HG03378 (cell line): ENCODE measurements around the gene TMEM244.
"Not testable (repeated sequence)": the region's sequence is repeated elsewhere in the genome, so short reads cannot be mapped to it uniquely, and the experiment has no call there.

Experiments
- ATAC-seq: cut with Tn5 transposase; IDR thresholded peaks from one replicate; pipeline ENCODE4 v1.9.1; 2021; ENCODE audit warnings: mild to moderate bottlenecking, moderate library complexity; ENCODE audit not compliant: unreplicated experiment

The TMEM244 gene

DNA sequence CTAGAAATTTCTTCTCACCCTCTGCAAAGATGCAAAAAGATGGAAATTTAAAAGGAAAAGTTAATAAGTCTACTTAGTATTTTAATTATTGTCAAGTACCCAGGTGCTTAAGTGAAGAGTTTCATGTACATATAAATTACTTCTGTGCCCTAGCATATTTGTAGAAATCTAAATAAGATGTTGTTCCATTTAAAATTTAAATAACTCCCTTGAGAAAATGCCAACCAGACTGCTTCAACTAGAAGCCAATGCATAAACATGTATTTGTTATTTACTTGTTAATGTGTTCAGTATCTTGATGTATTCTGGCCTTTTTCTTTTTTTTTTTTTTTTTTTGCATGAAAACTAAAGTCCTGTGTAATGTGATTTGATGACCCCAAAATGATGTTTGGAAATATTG, 6.3 kb upstream of the TMEM244 start:
- no peak for ATAC-seq

DNA sequence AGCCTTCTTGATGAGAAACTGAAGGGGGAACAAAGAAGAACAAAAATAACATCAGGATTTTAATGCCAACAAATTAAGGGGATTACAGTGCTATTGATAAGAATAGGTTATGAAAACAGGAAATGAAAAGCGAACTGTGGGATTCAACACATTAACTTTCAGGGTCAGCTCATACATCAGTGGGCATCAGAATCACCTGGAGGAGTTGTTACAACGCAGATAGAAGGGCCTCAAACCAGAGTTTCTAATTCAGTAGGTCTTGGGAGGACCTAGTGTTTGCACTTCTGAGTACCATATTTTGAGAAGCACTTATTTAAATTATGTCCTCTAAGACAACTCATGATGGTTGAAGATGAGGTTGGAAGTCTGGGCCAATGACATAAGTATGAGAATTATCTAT, 5.6 kb upstream of the TMEM244 start:
- ATAC-seq, result no peak

DNA sequence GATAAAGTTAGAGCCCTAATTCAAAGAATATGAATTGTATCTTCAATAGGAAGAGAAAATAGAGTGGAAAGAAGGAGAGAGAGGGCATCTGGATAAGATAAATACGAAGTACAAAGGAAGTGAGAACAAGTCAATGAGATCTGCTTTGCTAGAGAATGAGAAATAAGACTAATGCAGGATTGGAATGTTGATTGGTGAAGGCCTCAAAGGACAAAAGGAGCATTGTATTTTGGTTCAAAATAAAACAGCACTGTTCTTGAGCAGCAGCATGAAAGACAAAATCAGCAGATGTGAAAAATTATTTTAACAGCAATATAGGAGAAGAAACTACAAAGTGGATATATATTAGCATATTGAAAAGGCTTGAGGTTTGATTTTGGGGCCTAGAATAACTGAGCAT, 5.1 kb upstream of the TMEM244 start:
- no peak for ATAC-seq

DNA sequence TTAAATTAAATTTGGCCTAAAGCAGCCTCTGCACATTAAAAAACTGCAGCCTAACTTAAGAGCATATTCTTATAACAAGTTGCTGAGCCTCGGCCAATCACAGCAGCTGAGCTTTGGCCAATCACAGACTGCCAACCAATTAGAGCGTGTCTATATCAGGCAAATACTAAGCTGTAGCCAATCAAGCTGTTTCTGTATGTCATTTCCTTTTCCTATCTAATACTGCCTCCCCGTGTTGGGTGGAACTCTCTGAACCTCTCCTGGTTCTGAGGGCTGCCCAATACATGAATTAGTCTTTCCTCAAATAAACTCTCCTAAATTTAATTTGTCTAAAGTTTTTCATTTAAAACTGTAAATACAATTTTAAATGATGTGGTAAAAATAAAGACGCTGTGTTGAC, 3.9 kb upstream of the TMEM244 start:
- no peak for ATAC-seq

DNA sequence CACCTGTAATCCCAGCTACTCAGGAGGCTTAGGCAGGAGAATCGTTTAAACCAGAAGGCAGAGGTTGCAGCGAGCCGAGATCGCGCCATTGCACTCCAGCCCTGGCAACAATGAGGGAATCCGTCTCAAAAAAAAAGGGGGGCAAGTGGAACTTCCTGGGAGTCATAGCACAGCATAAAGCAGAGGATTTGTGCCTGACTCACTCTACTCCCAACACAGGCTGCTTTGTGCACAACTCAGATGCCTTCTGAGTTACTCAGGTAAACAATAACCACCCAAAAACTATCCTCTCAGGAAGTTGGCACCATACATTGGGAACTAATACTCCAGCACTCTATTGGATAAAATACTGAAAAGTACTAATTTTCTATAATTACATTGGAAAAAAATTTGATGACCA, 2.5 kb upstream of the TMEM244 start:
- ATAC-seq, result no peak

DNA sequence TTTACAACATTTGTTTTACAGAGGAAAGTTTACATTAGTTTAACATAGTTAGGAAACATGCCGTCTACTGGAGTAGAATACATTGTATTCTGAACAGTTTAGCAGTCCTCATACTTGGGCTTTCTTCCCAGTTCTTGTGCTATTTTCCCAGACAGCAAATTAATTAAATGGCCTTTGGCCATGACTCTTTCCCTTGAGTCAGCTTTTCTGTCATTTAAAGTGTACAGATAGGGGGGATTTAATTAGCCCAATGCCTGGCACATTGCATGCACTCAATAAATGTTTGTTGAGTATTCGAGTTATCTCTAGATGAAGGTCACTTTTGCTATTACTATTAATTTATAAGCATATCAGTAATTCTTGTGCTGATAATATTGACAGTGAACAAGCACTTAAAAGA, 1.6 kb downstream of the TMEM244 start:
- no peak for ATAC-seq

DNA sequence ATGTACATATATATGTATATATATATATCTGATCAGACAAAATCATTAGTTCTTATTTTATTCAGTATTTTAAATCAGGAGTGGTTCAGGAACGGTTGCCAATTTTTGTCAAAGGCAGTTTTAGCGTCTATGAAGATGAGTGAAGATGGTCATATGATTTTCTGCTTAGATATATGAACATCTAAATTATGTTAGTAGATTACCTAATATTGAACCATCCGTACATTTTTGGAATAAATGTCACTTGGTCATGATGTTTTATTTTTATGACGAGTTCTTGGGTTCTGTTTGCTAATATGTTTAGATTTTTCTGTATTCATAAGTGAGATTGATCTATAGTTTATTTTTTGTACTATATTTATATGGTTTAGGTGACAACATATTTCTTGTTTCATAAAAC, 3.3 kb downstream of the TMEM244 start:
- no peak for ATAC-seq

DNA sequence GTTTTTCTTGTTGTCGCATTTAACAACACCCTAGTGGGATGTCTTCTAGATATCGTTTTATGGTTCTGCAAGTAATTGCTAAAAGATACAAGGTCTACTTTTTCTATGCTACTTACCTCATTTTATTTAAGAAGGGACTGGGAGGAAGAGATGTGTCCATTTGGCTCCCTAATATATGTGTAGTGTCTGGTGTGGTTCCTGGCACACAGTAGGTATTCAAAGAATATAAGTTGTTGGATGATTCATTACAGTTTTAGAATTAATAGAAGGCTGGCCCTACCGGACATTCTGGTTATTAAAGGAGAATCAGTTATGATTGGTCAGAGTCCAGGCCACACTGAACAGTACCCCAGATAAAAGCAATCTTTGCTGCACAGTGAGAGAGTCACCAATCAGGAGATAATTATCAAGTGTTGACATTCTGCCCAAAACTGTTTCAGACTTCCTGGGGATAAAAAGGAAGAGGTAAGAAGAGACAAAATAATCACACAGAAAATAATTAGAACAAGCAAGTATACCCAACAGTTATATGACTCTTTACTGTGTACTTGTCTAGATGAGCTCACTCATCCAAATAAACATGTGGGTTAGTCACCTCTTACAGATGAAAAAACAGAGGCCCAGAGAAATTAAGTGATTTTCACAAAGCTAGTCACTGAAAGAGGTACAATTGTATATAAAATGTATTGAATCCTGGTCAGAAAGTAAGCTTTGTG, 7.0 kb downstream of the TMEM244 start:
- ATAC-seq, result no peak

DNA sequence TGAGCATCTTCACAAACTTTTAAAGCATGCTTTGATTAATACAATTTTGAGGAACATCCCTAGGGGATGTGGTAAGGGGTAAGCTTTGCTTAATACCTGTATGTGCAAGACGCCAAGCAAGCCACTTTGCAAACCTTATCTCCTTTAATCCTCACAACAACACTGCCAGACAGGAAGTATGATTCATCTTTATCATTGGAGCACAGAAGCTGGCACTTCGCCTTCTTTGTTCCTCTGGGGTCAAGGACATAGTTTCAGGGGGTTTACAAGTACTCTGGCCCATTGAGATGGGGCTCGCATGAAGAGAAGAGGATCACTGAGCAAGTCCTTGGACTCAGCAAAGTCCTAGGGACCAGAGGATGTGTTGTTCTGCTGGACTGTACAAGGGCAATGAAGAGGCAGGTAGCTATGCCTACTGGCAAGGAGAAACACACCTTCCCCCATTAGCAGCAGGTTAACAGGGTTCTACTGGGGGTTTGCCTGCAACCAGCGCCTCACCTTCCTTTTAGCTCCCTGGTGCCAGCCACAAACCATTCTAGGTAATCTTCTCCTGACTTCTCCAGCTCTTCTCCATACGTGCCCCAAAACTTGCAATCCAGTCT, 8.8 kb downstream of the TMEM244 start:
- ATAC-seq, result no peak

DNA sequence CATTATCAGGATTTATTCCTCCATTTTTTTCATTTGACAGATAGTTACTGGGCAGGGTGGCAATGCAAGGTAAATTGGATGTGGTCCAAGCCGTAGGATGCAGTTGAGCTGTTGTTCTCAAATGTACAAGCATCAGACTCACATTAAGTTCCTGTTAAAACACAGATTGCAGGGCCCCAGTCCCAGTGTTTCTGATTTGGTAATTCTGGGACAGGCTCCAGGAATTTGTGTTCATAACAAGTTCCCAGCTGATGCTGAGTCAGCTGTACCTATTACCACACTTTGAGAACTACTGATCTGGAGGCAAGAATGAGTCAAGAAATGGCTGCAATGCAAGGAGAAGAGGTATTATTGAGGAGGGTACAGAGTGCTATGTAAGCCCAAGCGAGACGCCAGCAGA, 11.7 kb downstream of the TMEM244 start:
- ATAC-seq, result no peak

DNA sequence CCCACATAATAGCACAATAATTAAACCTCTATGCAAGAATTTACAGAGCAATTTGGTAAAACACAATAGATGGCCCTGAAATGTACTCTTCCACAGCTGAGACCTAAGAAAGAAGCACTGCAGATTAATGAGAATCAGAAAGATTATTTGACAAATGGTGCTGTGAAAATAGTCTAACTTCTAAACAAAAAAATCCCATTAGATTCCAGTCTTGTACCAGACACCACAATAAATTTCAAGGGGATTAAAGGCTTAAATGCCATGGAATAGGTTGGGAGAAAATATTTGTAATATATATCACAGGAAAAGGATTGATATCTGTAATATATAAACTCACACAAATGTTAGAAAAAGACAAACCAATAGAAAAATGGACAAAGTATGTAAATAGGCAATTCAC, 14.4 kb downstream of the TMEM244 start:
- no peak for ATAC-seq

DNA sequence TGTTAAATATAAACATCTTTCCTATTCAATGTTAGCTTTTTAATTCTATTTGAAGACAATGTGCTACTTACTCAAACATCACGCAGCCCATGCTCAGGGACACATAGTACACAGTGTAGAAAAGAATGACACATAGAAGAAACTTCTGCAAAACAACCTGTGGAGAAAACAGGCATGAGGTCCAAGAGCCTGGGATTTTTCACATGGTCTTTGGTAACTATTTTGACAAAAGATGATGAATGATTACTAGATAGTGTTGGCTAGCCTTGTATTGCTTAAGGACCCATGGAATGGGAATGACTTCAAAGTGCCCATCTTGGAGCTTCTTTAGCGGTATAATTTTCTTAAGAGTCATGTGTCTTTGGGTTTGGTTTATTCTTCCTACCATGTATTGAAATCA, 15.4 kb downstream of the TMEM244 start:
- ATAC-seq, result no peak

DNA sequence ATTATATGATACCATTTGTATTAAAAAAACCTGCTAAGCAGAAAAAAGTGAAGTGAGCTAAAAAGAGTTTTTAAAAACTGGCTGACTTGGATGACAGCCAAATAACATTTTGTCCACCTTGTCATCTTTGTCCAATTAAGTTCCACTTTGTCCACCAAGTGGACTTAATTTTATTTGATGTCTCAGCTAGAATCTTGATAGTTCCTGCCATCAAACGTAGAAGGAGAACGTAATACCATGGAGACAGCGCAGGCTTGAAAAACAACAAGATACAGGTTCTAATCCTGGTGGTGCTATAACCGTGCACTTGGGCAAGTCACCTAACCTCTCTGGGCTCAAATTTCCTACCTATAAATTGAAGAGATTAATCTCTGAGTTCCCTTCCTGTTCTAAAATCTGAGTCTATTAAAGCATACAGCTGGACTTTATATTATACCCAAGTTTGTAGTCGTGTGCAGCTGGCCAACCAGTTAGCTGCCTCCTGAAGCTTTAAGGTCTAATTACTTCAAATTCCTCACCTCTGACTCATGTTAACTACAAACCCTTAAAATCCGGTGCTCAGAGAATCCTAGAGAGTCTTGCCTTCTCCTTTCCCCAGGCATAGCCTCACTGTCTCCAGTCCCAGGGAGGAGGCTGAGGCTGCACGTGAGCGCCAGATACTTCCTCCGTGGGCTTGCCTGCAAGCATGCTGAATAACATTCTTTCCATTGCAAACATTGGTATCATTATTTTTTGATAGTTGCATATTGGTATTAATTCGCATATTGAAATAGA, 16.8 kb downstream of the TMEM244 start:
- ATAC-seq, result no peak

DNA sequence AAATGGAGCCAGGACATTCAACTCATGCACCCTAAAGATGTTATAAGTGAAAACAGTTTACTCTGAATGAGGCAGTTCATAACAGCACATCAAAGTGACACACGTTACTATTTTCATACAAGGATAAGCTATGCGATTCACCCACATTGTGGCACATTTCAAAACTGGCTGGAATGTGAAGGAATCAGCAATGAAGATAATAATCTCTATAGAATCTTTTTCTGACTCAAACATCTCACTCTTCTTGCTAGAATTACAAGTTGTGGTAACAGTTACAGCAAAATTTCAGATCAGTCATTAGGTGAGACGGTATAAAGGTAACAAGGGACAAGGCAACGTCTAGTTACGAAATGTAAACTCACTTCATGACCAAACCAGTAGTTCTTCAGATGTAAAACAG, 17.5 kb downstream of the TMEM244 start:
- no peak for ATAC-seq

DNA sequence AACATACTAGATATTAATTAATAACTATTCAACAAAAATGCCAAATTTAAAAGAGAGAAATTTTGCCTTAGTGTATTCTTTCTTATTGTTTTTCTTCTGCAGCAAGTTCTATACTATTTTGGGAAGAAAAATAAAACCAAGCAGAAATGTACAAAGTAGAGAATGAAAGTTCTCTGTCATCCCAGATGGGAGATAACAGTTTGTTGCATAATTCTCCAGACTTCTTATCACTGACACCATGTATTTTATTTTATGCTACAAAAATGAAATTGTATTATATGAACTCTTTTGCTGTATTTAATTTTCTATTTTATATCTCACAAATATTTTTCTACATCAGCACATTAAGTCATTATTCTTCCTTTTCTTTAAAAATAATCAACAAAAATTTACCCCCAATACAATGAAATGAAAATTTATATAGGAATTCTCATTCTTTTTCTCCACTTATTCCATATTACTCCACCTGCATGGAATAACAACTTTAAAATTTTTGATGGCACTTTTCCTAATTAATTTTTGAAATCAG, 18.2 kb downstream of the TMEM244 start:
- ATAC-seq, result no peak

DNA sequence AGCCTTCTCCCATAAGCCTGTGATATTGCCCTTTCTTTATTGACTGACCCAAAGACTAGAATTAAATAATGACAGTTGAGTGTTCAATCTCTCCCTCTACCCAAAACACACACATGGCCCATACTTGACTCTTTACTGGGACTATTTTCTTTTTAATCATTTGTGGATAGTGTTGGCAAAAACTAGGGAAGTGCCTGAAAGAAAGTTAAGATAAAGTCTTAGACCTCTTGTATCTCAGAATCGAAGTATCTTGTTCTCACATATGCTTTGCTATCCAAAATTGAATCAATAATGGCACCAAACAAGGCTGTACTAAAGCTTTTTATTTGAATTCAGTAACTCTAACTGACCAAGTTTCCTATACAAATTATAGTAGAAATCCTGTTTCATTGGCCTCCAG, 19.0 kb downstream of the TMEM244 start:
- no peak for ATAC-seq

DNA sequence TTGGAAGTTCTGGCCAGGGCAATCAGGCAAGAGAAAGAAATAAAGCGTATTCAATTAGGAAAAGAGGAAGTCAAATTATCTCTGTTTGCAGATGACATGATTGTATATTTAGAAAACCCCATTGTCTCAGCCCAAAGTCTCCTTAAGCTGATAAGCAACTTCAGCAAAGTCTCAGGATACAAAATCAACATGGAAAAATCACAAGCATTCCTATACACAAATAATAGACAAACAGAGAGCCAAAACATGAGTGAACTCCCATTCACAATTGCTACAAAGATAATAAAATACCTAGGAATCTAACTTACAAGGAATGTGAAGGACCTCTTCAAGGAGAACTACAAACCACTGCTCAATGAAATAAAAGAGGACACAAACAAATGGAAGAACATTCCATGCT, 21.6 kb downstream of the TMEM244 start:
- not testable (repeated sequence) for ATAC-seq

DNA sequence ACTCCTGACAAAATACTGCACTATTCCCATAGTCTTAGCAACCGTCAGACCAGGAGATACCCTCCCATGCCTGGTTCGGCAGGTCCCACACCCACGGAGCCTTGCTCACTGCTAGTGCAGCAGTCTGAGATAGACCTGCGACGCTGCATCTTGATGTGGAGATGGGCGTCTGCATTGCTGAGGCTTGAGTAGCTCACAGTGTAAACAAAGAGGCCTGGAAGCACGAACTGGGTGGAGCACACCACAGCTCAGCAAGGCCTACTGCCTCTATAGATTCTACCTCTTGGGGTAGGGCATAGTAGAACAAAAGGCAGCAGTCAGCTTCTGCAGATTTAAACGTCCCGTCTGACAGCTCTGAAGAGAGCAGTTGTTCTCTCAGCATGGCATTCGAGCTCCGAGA, 25.4 kb downstream of the TMEM244 start:
- ATAC-seq, result no peak

DNA sequence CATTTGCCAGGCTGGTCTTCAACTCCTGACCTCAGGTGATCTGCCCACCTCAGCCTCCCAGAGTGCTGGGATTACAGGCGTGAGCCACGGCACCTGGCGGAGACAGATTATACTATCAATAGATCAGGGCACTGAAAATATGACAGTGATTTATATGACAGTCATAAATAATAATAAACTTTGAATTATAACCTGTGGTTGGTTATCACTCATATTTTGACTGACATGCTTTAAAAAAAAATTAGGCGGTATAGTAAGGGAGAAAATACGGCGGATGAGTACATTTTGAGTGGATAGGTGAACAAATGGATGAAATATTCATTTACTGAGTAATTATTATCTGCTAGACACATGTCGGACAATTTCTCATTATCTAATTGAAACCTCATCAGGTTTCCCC, 28.8 kb downstream of the TMEM244 start:
- ATAC-seq, result no peak

DNA sequence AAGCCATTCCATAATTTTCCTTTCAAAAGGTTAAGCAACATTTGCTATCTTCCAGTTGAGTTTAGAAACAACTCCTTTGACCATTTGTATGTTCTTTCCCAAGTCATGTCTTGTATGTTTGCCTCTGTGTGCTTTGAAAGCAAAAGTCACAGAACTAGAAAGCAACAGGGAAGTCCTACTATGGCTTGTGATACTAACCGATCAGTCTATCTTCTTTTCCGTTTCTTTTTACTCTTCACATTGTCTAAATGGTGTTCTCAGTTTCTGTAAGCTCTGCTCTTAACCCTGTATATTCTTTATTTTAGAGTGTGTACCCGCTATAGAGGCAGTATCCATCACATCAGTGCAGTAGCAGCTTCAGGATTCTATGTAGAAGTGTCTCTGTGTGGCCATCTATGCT, 32.9 kb downstream of the TMEM244 start:
- no peak for ATAC-seq

DNA sequence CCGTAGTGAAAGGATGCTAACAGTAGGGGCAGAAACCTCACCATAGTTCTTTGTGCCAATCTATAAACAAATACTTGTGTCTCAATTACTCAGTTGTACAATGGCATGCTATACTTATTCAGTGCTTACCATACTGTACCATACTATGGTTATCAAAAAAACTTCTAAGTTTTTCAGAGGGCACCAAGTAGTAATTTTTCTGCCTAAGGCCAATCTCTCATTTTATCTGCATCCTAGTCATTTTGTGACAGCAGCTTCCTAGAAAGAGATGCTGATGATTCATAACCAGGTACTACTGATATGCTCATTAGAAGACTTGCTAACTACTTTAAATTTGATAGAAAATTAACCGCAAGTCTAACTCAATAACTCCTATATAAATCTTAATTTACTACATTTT, 42.9 kb downstream of the TMEM244 start:
- no peak for ATAC-seq

DNA sequence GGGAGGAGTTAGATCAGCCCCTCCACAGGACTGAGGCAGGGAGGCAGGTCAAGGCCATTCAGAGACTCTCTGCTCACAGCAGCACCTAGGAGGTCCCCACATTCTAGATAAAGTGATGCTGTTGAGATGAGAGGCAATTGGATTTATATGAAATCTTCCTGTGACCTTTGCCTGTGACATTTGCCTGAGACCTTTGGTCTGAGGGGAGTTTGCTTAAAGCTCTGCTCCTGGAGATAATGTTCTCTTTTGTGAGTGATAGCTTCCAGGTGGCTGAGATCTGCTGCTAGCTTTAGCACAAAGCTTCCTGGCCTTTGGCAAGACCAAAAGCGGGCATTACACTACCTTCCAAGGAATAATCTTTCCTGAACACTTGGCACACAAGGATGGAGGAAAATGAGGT, 43.3 kb downstream of the TMEM244 start:
- ATAC-seq, result no peak
